Pancreas (tissue), 10 donors: ENCODE results near the gene ZNF48. TPM values are rescaled to one million over a fixed set of nuclear protein-coding genes. Genes with fewer than 3 reads are reported as not detected.

Experiments used
- ATAC-seq, 4 donors: fragments of 200-7000 bp; cut with Tn5 transposase; one replicate each; pipeline versions ENCODE4 v1.8.0 to v1.9.1; 2020; ENCODE audit warnings: mild to moderate bottlenecking in 4 of 4, moderate library complexity in 4 of 4
- DNase-seq, 6 donors: peaks; one replicate each; pipeline ENCODE4 v3.0.0-alpha.2; 2020
- FAIRE-seq: peaks from 2 replicates; lab custom pipeline; 2012; peaks lifted over from hg19 to GRCh38; lab: Jason Lieb, UNC
- H3K27ac ChIP-seq, 4 donors: fragments of 200-600 bp; sonication (generic); 1 replicate in 3 of 4; 2 replicates in 1 of 4; pipeline versions ENCODE4 v1.5.0 to v1.8.0; 2020
- H3K27me3 ChIP-seq, 4 donors: fragments of 200-600 bp; one replicate each; pipeline ENCODE4 v1.8.0; 2021
- H3K36me3 ChIP-seq, 3 donors: fragments of 200-600 bp; sonication (generic) in 1 of 3; one replicate each; pipeline versions ENCODE4 v1.5.0 to v1.8.0; 2020 to 2021
- H3K4me1 ChIP-seq, 3 donors: fragments of 200-600 bp; one replicate each; pipeline ENCODE4 v1.8.0; 2021
- H3K4me3 ChIP-seq, 4 donors: fragments of 200-600 bp; sonication (generic) in 2 of 4; one replicate each; pipeline versions ENCODE4 v1.5.0 to v1.8.0; 2020 to 2021
- H3K9me3 ChIP-seq, 4 donors: fragments of 200-600 bp; one replicate each; pipeline ENCODE4 v1.8.0; 2021
- WGBS, 2 donors: extraction: QIAGEN DNeasy Blood & Tissue Kit; methylation state at CpG; one replicate each; pipeline ENCODE4 v1.1.7; 2013; 5-methylcytosine and 5-hydroxymethylcytosine counted together
- intact Hi-C, 3 donors: fragments of 100-400 bp; cut with DNase I; formaldehyde crosslinking; loops; one replicate each; pipeline versions ENCODE4 v1.11.1 to v1.14.2; 2022
- polyA plus RNA-seq, 2 donors: library from polyadenylated mRNA; stranded (reverse); fragments of 200-250 nt; gene quantifications; one replicate each; pipeline ENCODE4 v1.2.3, GENCODE V29; 2013
- total RNA-seq, 6 donors: library from RNA; stranded (reverse); fragmentation: NEBNext Ultra II Directional in 4 of 6; extraction: Animal tissue kit (Norgen Biotek cat#: 25700) in 4 of 6; gene quantifications; one replicate each; pipeline versions ENCODE4 v1.2.1 to v1.2.4, GENCODE V29; 2021 to 2023
- TF ChIP-seq, protein P1 (sequence below), 4 donors: fragments of 200-600 bp; sonication (generic) in 3 of 4; IDR thresholded peaks; one replicate each; pipeline versions ENCODE4 v1.5.0 to v1.8.0; 2021; ENCODE audit warnings: antibody characterized with exemption in 4 of 4
- donor health status: healthy with polysubstance abuse.
- donor health status: DM: no; HTN: no; CAD: no; lungs with moderate emphysema.
- donor health status: DM: no; HTN: no; CAD: no.
- donor health status: control.
- donor health status: control.
- donor health status: Bipolar disorder and iron deficiency.
- donor health status: DM: yes; HTN: yes; CAD: no.
- donor health status: DM: no; HTN: no; CAD: no.
- donor health status: DM: no; HTN: no; CAD: no.
- donor health status: DM: yes; HTN: yes; CAD: no.

Gene ZNF48
- total and polyA plus RNA-seq, 8 donors, result 3.1 to 6.5 (median 4.6) TPM

DNA sequence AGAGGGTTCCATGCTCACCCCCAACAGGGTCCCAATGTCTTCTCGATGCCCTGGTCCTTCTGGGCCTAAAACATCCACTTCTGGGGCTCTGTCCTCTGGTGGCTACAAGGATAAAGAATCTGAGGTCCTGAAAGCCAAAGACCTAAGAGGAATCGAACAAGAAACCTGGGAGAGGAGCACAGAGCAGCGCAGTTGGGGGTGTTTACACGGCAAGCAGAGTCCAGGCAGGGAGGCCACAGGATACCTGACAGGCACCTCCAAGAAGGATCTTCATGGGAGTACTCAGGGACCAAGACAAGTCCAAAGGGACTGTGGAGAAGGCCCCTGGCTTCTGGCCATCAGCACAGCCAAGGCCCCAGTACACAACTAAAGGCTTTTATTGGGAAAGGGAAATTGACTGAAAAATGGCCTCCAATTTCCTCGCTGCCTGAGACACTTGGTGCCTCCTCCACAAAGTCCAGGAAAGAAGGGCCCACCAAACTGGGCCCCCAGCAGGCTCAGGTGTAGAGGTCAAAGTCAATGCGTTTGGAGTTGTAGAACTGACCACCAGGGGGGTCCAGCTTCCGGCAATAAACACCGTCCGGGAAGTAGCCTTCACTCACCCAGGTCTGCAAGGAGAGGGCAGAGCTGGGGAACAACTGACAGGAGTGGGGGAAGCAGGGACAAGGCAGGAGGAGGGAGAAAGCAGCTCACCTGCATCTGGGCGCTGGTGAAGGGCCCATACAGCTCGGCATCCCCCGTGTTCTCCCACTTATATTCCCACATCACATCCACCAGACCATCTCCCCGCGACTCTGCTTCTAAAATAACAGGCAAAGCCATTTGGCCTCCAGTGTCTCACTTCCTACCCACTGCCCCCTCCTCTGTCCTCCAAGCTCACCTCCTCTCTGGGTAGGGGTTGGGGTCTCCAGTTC, 42.5 kb upstream of the ZNF48 start:
- Histone ChIP-seq H3K27me3 (no peaks in the 10 kb centered on the region), H3K4me3 (no peak overlapping the region), H3K4me1 (peaks cover 9 to 31% (median 23%) of the 10 kb centered on the region in 3 donors), H3K36me3 (peaks cover 0 to 20% (median 12%) of the 10 kb centered on the region in 3 donors), H3K9me3 (no peaks in the 10 kb centered on the region), H3K27ac (peak overlapping the region; percentile 6 to 63 (median 25))
- WGBS, 2 donors, result 86 to 89% methylated on average over 13 to 14 of the region's 14 CpGs
- peak in 3 of 6 donors; percentile 20 to 41 (median 37) for DNase-seq
- intact Hi-C loops, result no loop called here
- no peak for ATAC-seq
- TF ChIP-seq, protein P1, sequence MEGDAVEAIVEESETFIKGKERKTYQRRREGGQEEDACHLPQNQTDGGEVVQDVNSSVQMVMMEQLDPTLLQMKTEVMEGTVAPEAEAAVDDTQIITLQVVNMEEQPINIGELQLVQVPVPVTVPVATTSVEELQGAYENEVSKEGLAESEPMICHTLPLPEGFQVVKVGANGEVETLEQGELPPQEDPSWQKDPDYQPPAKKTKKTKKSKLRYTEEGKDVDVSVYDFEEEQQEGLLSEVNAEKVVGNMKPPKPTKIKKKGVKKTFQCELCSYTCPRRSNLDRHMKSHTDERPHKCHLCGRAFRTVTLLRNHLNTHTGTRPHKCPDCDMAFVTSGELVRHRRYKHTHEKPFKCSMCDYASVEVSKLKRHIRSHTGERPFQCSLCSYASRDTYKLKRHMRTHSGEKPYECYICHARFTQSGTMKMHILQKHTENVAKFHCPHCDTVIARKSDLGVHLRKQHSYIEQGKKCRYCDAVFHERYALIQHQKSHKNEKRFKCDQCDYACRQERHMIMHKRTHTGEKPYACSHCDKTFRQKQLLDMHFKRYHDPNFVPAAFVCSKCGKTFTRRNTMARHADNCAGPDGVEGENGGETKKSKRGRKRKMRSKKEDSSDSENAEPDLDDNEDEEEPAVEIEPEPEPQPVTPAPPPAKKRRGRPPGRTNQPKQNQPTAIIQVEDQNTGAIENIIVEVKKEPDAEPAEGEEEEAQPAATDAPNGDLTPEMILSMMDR (IDR thresholded peaks at IDR 0.05), result no peak
- FAIRE-seq, result no peak

DNA sequence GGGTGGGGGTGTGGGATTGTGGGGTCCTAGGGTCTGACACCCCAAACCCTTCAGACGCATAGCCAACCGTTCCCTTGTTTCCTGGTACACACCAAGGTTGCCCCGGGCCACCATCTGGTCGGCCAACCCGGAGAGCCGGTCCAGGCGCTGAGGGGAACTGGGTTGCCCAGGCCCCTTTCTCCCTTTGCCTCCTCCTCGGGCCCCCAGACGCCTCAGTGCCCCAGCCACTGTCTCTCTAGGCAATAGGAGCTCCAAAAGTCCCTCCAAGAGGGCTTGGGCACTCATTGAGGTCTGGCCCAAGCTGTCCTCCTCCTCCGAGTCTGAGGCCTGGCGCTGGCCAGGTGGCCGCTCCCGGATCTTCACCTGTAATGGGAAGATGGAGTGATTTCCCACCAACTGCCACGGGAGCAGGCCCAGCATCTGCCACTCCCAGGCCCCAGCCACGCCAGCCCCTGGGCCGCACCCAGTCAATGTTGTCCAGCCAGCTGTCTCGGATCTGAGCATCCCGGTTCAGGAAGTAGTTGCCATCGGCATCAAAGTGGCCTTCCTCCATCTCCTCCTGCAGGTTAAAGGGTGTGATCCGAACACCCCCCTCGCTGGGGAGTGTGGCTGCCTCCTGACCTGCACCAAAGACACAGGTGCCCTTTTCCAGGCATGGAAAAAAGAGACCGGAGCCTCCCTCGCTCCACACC, 41.6 kb upstream of the ZNF48 start:
- DNase-seq (peak in 3 of 6 donors; percentile 25 to 76 (median 59)), ATAC-seq (no peak), FAIRE-seq (no peak)
- WGBS, 2 donors, result 86 to 91% methylated on average over 22 to 23 of the region's 23 CpGs
- no peaks in the 10 kb centered on the region for H3K9me3 ChIP-seq
- no peak overlapping the region for H3K27ac ChIP-seq
- peaks cover 9 to 31% (median 23%) of the 10 kb centered on the region in 3 donors for H3K4me1 ChIP-seq
- TF ChIP-seq, protein P1 (IDR thresholded peaks at IDR 0.05), result no peak
- H3K27me3 ChIP-seq, result no peaks in the 10 kb centered on the region
- intact Hi-C loops, result no loop called here
- peak overlapping the region in 2 of 4 donors; percentile 76 for H3K4me3 ChIP-seq
- H3K36me3 ChIP-seq, result peaks cover 0 to 26% (median 15%) of the 10 kb centered on the region in 3 donors

- intact Hi-C loops, result no loop called here
- ATAC-seq (peak; percentile 11 to 28 (median 27)), FAIRE-seq (no peak)
Observed at GRCh38 chr16:30354423-30355143, 40.6 kb upstream of the ZNF48 start.

More at GRCh38 chr16:30354423-30355143, 40.6 kb upstream of the ZNF48 start:
- Histone ChIP-seq H3K27me3 (no peaks in the 10 kb centered on the region), H3K27ac (peak overlapping the region; percentile 88 to 96 (median 94)), H3K9me3 (no peaks in the 10 kb centered on the region), H3K4me1 (peaks cover 9 to 31% (median 23%) of the 10 kb centered on the region in 3 donors), H3K36me3 (peaks cover 0 to 33% (median 16%) of the 10 kb centered on the region in 3 donors), H3K4me3 (peak overlapping the region; percentile 70 to 87 (median 76))
- WGBS, 2 donors, result 3 to 4% methylated on average over 36 of the region's 36 CpGs
- DNase-seq, result peak in 4 of 6 donors; percentile 33 to 52 (median 40)
- TF ChIP-seq, protein P1 (IDR thresholded peaks at IDR 0.05), result no peak
